ENCODE results near the gene PCDHGA8.
"Not testable (repeated sequence)": the region's sequence is repeated elsewhere in the genome, so short reads cannot be mapped to it uniquely, and the experiment has no call there.

- TF ChIP-seq CTCF (conservative IDR thresholded peaks at IDR 0.05; ENCODE audit: low read length); EZH2phosphoT487 (IDR thresholded peaks at IDR 0.05; ENCODE audit: borderline replicate concordance, low read depth, low read length): not testable (repeated sequence)
Measured at GRCh38 chr5:141394401-141395187, 2.2 kb downstream of the PCDHGA8 start.
